ENCODE results near the gene PM20D1.
"Not testable (repeated sequence)": the region's sequence is repeated elsewhere in the genome, so short reads cannot be mapped to it uniquely, and the experiment has no call there.

Gene PM20D1, protein sequence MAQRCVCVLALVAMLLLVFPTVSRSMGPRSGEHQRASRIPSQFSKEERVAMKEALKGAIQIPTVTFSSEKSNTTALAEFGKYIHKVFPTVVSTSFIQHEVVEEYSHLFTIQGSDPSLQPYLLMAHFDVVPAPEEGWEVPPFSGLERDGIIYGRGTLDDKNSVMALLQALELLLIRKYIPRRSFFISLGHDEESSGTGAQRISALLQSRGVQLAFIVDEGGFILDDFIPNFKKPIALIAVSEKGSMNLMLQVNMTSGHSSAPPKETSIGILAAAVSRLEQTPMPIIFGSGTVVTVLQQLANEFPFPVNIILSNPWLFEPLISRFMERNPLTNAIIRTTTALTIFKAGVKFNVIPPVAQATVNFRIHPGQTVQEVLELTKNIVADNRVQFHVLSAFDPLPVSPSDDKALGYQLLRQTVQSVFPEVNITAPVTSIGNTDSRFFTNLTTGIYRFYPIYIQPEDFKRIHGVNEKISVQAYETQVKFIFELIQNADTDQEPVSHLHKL

GRCh38 chr1:205849619-205850355 lies at the start of gene PM20D1:
Gene PM20D1, minus strand, starts transcription at chr1:205850132. Its CDS starts 60 bp downstream, at chr1:205850072.
- DNase-seq: no peak

GRCh38 chr1:205896351-205896750 lies 46.4 kb upstream of the PM20D1 start:
- DNase-seq: no peak

- DNase-seq: not testable (repeated sequence)
Observed at GRCh38 chr1:205894119-205894518, 44.2 kb upstream of the PM20D1 start.

DNA sequence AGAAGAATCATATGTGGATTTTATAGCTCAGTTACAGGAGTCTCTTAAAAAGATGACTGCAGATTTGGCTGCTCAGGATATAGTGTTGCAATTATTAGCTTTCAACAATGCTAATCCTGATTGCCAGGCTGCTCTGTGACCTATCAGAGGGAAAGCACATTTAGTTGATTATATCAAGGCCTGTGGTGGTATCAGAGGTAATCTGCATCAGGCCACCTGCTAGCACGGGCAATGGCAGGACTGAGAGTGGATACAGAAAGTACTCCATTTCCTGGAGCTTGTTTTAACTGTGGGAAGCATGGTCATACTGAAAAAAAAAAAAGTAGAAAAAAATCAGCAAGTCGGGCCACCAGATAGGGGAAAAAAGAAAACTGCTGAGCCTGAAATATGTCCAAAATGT lies 42.2 kb upstream of the PM20D1 start:
- not testable (repeated sequence) for DNase-seq

DNA sequence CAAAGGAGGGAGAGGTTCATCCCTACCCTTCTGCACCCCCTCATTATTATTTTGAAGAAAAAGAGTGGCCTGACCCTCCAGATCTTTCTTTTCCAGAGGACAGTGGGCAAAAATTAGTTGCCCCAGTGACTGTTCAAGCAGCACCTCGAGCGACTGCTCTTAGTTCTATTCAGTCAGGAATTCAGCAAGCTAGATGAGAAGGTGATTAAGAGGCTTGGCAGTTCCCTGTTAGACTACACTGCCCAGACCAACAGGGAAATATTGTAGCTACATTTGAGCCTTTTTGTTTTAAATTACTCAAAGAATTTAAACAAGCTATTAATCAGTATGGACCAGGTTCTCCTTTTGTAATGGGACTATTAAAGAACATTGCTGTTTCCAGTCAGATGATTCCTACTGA lies 41.5 kb upstream of the PM20D1 start:
- DNase-seq: not testable (repeated sequence)

- not testable (repeated sequence) for DNase-seq
Observed at GRCh38 chr1:205890631-205891030, 40.7 kb upstream of the PM20D1 start.

- DNase-seq: not testable (repeated sequence)
Observed at GRCh38 chr1:205889706-205890105, 39.8 kb upstream of the PM20D1 start.

DNA sequence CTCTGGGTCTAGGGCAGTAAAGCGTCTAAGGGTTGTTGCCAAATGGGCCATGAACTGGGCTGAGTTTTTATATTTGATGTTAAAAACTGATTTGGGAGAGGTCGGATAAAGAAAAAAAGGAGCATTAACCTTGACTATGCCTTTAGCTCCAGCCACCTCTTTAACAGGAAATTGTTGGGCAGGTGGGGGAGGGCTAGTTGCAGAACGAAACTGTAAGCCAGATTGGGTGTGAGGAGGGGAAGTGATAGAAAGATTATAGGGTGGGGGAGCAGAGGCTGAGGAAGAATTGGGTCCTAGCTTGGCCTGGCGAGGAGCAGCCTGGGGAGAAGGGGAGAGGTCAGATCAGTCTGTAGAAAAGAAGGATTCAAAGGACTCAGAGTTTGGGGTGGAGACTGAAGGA lies 39.1 kb upstream of the PM20D1 start:
- not testable (repeated sequence) for DNase-seq

DNA sequence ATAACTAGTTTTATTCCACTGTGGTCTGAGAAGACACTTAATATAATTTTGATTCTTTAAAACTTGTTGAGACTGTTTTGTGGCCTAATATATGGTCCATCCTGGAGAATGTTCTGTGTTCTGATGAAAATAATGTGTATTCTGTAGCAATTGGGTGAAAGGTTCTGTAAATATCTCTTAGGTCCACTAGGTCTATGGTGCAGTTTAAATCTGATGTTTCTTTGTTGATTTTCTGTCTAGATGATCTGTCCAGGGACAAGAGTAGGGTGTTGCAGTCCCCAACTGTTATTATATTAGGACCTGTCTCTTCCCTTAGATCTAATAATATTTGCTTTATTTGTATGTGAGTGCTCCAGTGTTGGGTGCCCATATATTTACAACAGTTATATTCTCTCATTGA lies 33.9 kb upstream of the PM20D1 start:
- no peak for DNase-seq

DNA sequence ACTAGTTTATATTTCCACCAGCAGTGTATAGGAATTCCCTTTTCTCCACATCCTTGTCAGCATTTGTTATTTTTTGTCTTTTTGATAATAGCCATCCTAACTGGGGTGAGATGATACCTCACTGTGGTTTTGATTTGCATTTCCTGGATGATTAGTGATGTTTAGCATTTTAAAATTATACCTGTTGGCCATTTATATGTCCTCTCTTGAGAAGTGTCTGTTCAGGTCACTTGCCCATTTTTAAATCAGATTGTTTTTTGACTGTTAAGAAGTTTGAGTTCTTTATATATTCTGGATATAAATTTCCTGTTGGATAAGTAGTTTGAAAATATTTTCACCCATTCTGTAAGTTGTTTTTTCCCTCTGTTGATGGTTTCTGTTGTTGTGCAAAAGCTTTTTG lies 31.0 kb upstream of the PM20D1 start:
- no peak for DNase-seq

- DNase-seq: no peak
Observed at GRCh38 chr1:205879974-205880373, 30.0 kb upstream of the PM20D1 start.

DNA sequence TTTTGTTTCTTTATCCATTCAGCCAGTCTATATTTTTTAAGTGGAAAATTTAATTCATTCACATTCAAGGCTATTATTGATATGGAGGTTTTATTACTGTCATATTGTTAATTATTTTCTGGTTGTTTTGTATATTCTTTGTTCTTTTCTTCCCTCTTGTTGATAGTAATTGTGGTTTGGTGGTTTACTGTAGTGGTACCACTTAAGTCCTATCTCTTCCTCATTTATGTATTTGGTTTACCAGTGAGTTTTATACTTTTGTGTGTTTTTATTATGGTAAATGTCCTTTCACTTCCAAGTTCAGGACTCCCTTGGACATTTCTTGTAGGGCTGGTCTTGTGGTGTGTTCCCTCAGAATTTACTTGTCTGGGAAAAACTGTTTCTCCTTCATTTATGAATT lies 28.1 kb upstream of the PM20D1 start:
- no peak for DNase-seq

DNA sequence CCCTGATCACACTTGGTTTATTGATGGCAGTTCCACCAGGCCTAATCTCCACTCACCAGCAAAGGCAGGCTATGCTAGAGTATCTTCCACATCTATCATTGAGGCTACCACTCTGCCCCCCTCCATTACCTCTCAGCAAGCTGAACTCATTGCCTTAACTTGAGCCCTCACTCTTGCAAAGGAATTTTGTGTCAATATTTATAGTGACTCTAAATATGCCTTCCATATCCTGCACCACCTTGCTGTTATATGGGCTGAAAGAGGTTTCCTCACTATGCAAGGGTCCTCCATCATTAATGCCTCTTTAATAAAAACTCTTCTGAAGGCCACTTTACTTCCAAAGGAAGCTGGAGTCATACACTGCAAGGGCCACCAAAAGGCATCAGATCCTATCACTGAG lies 23.2 kb upstream of the PM20D1 start:
- not testable (repeated sequence) for DNase-seq

GRCh38 chr1:205870236-205870635 lies 20.3 kb upstream of the PM20D1 start:
- DNase-seq: no peak

DNA sequence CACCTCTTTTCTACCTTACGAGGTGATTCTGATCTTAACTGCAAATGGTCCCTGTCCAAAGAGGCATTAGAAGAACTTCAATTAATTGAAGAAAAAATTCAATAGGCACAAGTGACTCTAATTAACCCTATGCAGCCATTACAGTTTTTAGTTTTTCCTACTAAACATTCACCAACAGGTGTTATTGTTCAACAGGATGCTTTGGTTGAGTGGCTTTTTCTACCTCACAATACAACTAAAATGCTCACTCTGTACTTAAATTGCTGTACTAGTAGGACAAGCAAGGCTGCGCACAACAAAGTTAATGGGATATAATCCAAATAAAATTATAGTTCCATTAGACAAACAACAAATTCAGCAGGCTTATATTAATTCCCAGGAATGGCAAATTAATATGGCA lies 11.6 kb upstream of the PM20D1 start:
- no peak for DNase-seq

DNA sequence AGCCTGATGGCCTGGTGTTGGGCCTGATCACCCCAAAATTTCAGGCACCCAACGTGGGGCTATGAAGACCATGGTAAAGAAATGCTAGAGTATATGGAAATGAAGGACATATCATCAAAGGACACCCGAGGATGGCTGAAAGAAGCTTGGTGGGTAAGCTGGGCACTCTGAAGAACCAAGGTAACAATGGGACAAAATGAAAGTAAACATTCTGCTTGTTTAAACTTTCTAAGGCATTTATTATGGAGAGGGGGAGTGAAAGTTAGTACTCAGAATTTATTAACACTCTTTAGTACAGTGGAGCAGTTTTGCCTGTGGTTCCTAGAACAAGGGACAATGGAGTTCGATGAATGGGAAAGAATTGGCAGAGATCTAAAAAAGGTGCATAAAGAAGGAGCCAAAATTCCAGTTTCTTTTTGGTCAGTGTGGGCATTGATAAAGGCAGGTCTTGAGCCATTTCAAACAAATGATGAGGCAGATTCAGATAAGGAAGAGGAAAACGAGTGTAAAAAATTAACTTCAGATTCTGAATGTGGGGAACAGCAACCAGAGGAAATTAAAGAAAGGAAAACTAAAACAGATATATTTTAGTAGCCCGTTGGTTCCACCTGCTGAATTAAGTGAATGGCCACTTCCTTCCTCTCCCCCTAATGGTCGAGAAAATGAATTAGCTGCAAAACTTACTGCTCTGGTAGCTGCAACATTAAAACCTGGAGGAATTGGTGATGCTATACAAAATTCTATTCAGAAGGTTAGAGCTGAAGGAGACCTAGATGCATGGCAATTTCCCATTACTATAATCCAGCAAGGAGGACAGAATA lies 8.4 kb upstream of the PM20D1 start:
- DNase-seq: no peak

DNA sequence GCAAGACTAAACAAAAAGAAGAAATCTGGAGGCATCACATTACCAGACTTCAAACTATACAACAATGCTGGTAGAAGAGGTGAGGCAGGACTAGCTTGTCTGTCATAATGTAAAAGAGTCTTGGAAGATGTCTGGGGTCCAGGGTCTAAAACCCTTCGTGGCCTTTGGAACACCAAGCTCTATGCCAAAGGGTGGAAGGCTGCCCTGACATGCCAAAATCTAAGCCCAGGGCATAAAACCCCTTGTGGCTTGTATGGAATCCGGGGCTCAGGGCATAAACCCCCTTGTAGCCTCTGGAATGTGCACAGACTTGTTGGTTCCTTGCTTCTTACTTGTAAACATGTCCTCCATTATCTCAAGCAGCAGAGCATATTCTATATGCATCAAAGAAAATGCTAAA lies 7.6 kb upstream of the PM20D1 start:
- DNase-seq: not testable (repeated sequence)

DNA sequence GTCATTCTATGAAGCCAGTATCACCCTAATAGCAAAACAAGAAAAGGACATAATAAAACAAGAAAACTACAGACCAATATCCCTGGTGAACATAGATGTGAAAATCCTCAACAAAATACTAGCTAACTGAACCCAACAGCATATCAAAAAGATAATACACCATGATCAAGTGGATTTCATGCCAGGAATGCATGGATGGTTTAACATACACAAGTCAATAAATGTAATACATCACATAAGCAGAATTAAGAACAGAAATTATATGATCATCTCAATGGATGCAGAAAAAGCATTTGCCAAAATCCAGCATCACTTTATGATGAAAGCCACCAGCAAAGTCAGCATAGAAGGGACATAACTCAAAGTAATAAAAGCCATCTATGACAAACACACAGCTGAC lies 6.5 kb upstream of the PM20D1 start:
- no peak for DNase-seq

DNA sequence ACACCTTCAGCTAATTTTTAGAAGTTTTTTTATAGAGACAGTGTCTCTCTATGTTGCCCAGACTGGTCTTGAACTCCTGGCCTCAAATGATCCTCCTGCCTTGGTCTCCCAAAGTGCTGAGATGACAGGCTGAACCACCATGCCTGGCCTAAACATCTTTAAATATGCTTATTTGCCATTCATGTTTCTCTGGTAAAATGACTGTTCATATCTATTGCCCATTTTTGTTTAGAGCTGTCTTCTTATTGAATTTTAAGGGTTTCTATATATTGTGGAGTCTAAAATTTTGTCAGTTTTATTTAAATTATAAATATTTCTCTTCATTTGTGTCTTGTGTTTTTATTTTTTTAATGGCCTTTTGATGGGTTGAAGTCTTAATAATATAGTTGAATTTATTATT lies 3.0 kb upstream of the PM20D1 start:
- DNase-seq: no peak

GRCh38 chr1:205851993-205852392 lies 2.1 kb upstream of the PM20D1 start:
- DNase-seq: no peak

DNA sequence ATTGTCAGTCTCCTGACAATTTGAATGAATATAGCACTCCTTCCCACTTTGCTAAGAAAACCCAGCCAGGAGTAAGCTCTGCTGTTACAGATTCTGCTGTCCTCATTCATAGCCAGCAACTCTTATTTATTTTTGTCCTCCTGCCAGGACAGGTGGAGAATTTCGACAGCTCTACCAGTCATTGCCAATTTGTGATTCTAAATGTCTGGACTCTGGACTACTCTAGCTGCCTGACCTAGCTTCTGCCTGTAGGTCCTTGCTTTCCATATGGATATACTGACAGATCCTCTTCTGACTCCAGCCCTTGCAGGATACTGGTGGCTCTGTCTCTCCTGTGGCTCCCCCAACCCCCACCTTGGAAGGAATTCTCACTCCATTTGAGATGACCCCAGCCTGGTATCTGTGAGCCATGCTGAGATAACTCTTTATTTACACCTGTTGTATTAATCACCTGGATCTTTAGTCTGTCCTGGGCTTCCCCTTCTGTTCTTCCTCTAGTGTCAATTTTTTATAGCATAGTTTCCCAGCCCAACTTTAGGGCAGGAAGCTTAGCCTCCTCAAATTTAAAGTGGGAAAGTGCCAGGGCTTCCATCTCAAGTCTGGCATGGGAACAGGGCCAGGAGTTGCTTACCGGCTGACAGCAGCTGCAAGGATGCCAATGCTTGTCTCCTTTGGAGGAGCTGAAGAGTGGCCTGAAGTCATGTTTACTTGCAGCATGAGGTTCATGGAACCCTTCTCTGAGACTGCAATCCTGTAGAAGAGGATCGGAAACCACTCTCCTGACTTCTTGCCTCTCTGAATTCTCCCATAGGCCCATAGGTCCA lies 6.7 kb downstream of the PM20D1 start:
- DNase-seq: no peak

DNA sequence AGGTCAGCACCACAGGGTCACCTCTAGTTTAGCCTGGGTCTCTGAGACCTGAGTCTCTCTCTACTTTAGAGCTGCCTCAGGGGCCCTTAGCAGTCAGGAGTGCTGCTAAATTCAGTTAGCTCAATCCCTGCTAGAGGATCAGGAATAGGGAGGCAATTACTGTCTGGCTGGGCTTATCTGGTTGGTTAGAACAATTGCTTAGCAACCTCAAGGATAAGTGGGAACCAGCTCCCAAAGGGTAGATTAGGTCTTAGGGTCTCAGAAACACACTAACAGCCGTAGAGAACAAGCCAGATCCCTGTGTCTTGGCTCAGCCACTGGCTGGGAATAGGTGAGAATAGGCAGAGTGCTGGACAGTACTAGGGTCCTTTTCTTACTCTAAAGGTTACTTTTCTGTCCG lies 7.7 kb downstream of the PM20D1 start:
- no peak for DNase-seq
